Chondrocyte (in vitro differentiated cells): ENCODE measurements around the gene TNNI2. TPM values are rescaled to one million over a fixed set of nuclear protein-coding genes. Genes with fewer than 3 reads are reported as not detected.

Experiments
- DNase-seq: peaks from one replicate; pipeline ENCODE4 v3.0.0; 2021; ENCODE audit warnings: mixed read lengths, low spot score
- H3K27ac Mint-ChIP-seq: one replicate; pipeline ENCODE4 v1.8.0; 2021; ENCODE audit warnings: mild to moderate bottlenecking, moderate library complexity, mixed read lengths; ENCODE audit not compliant: unreplicated experiment
- H3K27me3 Mint-ChIP-seq: 2 replicates; pipeline ENCODE4 v1.8.0; 2021; ENCODE audit warnings: low read depth, mixed read lengths
- H3K36me3 Mint-ChIP-seq: 2 replicates; pipeline ENCODE4 v1.8.0; 2021; ENCODE audit warnings: low read depth, mixed read lengths
- H3K4me1 Mint-ChIP-seq: 2 replicates; pipeline ENCODE4 v1.8.0; 2021; ENCODE audit warnings: low read depth, mild to moderate bottlenecking, mixed read lengths
- H3K4me3 Mint-ChIP-seq: one replicate; pipeline ENCODE4 v1.8.0; 2021; ENCODE audit warnings: mild to moderate bottlenecking, moderate library complexity, mixed read lengths; ENCODE audit not compliant: unreplicated experiment
- H3K9me3 Mint-ChIP-seq: 2 replicates; pipeline ENCODE4 v1.8.0; 2021; ENCODE audit warnings: low read depth, mixed read lengths
- CTCF ChIP-seq: fragments of 200-600 bp; sonication (generic); IDR thresholded peaks from 2 replicates; pipeline ENCODE4 v1.5.0; 2021; ENCODE audit warnings: antibody characterized with exemption, mild to moderate bottlenecking, moderate library complexity
- total RNA-seq: library from RNA; stranded (reverse); gene quantifications from 3 replicates; pipeline ENCODE4 v1.2.1, GENCODE V29; 2021

Gene TNNI2
- total RNA-seq, 1 donor from 2014 or later, result 1.3 TPM

GRCh38 chr11:1821562-1821961 lies 17.2 kb upstream of the TNNI2 start:
- H3K4me3 Mint-ChIP-seq, result no peak overlapping the region
- H3K27me3 Mint-ChIP-seq, result no peaks in the 10 kb centered on the region
- TF ChIP-seq CTCF, result no peak
- peaks cover 58% of the 10 kb centered on the region for H3K4me1 Mint-ChIP-seq
- peaks cover 7% of the 10 kb centered on the region for H3K9me3 Mint-ChIP-seq
- H3K36me3 Mint-ChIP-seq, result peaks cover 3% of the 10 kb centered on the region
- H3K27ac Mint-ChIP-seq, result no peak overlapping the region
- DNase-seq, result no peak

GRCh38 chr11:1822648-1823375 lies 16.0 kb upstream of the TNNI2 start:
- Mint-ChIP-seq H3K4me3 (no peak overlapping the region), H3K27me3 (no peaks in the 10 kb centered on the region), H3K27ac (no peak overlapping the region), H3K9me3 (peaks cover 4% of the 10 kb centered on the region), H3K4me1 (peaks cover 62% of the 10 kb centered on the region), H3K36me3 (peaks cover 3% of the 10 kb centered on the region)
- TF ChIP-seq CTCF, result no peak
- peak; percentile 61 for DNase-seq

GRCh38 chr11:1823376-1824220 lies 15.2 kb upstream of the TNNI2 start:
- H3K27me3 Mint-ChIP-seq, result no peaks in the 10 kb centered on the region
- TF ChIP-seq CTCF, result no peak

GRCh38 chr11:1824221-1825038 lies 14.4 kb upstream of the TNNI2 start:
- no peak for DNase-seq
- Mint-ChIP-seq H3K36me3 (peaks cover 2% of the 10 kb centered on the region), H3K4me3 (no peak overlapping the region), H3K9me3 (peaks cover 2% of the 10 kb centered on the region), H3K27ac (no peak overlapping the region), H3K4me1 (peaks cover 76% of the 10 kb centered on the region), H3K27me3 (no peaks in the 10 kb centered on the region)
- TF ChIP-seq CTCF, result no peak

More at GRCh38 chr11:1823376-1824220, 15.2 kb upstream of the TNNI2 start:
- no peak for DNase-seq
- Mint-ChIP-seq H3K4me3 (no peak overlapping the region), H3K27ac (no peak overlapping the region), H3K9me3 (peaks cover 4% of the 10 kb centered on the region), H3K36me3 (peaks cover 3% of the 10 kb centered on the region), H3K4me1 (peaks cover 70% of the 10 kb centered on the region)
